GM23338 (cell line): ENCODE data around the gene ZFP36. TPM values are rescaled to one million over a fixed set of nuclear protein-coding genes. Genes with fewer than 3 reads are reported as not detected.

ENCODE experiments used
- EZH2 ChIP-seq: fragments of 200-600 bp; sonication (generic); IDR thresholded peaks from one replicate; pipeline ENCODE4 v1.8.0; 2017; ENCODE audit warnings: antibody characterized with exemption, mild to moderate bottlenecking, low read depth; ENCODE audit not compliant: unreplicated experiment
- EZH2phosphoT487 ChIP-seq: fragments of 200-600 bp; sonication (generic); IDR thresholded peaks from one replicate; pipeline ENCODE4 v1.8.1; 2018; ENCODE audit warnings: antibody characterized with exemption; ENCODE audit not compliant: unreplicated experiment
- NANOG ChIP-seq: IDR thresholded peaks from 2 replicates; pipeline ENCODE4 v1.6.1; 2016; ENCODE audit warnings: antibody characterized with exemption, borderline replicate concordance
- STAT1 ChIP-seq: IDR thresholded peaks from one replicate; pipeline ENCODE4 v1.6.1; 2016; ENCODE audit warnings: antibody characterized with exemption; ENCODE audit not compliant: unreplicated experiment
- ZNF114 ChIP-seq: fragments of 250-450 bp; sonication (Bioruptor Pico); IDR thresholded peaks from 2 replicates; pipeline ENCODE4 v1.5.0; 2020; ENCODE audit warnings: mild to moderate bottlenecking, moderate library complexity
- ZNF331 ChIP-seq: fragments of 250-450 bp; sonication (Bioruptor Pico); IDR thresholded peaks from 2 replicates; pipeline ENCODE4 v1.5.0; 2020; ENCODE audit warnings: low read depth, mild to moderate bottlenecking, moderate library complexity
- polyA plus RNA-seq: library from polyadenylated mRNA; unstranded; fragments of >200 nt; fragmentation: Nextera tagmentation; extraction: Ambion mirVana; gene quantifications from 2 replicates; pipeline ENCODE4 v1.2.1, GENCODE V29; 2016
- total RNA-seq: library from RNA; depleted of rRNA; stranded (reverse); fragments of >200 nt; shearing (Covaris generic); gene quantifications from 2 replicates; pipeline ENCODE4 v1.2.3, GENCODE V29; 2014
- TF ChIP-seq, protein P1 (sequence below): fragments of 250-450 bp; sonication (Bioruptor Pico); IDR thresholded peaks from 2 replicates; pipeline ENCODE4 v1.5.0; 2020; ENCODE audit warnings: mild to moderate bottlenecking, moderate library complexity
- TF ChIP-seq, protein P2 (sequence below): IDR thresholded peaks from one replicate; pipeline ENCODE4 v1.6.1; 2018; ENCODE audit warnings: antibody characterized with exemption; ENCODE audit not compliant: unreplicated experiment
- TF ChIP-seq, protein P3 (sequence below), 2 experiments: fragments of 200-600 bp in 1 of 2; sonication (generic) in 1 of 2; conservative IDR thresholded peaks; 2 replicates each; pipeline versions ENCODE4 v1.5.1 to v1.6.1; 2016 to 2017; ENCODE audit warnings: antibody characterized with exemption in 2 of 2, low read depth in 2 of 2, mild to moderate bottlenecking in 2 of 2, moderate library complexity in 1 of 2

ZFP36 gene
- total and polyA plus RNA-seq, 2 experiments from 2014 or later: 9.5 to 27.5 TPM

DNA sequence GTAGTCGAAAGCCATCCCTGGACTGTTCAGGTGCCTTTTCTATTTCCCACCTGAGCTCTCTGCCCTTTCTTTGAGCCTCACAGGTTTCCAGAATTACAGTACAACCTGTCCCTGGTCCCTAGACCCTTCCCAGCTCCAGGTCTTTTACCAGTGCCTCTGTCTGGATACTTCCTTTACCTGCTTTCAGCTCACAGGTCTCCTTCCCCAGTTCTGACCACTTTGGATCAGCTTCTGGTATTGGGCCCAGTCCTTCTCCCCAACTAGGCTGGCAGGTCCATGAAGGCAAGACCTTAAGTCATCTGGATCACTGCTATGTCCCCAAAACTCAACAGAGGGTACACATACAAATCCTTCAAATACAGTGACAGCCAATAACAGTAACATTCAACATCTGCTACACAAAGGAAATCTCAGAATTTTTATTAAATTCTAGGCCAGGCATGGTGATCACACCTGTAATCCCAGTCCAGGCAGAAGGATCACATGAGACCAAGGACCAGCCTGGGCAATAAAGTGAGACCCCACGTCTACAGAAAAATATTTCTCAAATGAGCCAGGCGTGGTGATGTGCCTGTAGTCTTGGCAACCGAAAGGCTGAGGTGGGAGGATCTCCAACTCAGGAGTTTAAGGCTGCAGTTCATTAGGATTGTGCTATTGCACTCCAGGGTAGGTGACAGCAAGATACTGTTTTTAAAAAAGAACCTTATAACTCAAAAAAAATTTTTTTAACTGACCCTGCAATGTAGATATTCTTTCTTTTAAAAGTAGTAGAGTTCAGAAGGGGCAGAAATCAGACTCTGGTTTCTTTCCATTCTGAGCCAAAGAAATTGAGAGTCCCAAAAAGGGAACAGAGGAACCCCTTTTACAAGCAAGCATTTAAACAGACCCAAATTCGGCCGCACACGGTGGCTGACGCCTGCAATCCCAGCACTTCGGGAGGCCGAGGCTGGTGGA is 27.8 kb downstream of the ZFP36 start (continued):
- TF ChIP-seq, protein P1, sequence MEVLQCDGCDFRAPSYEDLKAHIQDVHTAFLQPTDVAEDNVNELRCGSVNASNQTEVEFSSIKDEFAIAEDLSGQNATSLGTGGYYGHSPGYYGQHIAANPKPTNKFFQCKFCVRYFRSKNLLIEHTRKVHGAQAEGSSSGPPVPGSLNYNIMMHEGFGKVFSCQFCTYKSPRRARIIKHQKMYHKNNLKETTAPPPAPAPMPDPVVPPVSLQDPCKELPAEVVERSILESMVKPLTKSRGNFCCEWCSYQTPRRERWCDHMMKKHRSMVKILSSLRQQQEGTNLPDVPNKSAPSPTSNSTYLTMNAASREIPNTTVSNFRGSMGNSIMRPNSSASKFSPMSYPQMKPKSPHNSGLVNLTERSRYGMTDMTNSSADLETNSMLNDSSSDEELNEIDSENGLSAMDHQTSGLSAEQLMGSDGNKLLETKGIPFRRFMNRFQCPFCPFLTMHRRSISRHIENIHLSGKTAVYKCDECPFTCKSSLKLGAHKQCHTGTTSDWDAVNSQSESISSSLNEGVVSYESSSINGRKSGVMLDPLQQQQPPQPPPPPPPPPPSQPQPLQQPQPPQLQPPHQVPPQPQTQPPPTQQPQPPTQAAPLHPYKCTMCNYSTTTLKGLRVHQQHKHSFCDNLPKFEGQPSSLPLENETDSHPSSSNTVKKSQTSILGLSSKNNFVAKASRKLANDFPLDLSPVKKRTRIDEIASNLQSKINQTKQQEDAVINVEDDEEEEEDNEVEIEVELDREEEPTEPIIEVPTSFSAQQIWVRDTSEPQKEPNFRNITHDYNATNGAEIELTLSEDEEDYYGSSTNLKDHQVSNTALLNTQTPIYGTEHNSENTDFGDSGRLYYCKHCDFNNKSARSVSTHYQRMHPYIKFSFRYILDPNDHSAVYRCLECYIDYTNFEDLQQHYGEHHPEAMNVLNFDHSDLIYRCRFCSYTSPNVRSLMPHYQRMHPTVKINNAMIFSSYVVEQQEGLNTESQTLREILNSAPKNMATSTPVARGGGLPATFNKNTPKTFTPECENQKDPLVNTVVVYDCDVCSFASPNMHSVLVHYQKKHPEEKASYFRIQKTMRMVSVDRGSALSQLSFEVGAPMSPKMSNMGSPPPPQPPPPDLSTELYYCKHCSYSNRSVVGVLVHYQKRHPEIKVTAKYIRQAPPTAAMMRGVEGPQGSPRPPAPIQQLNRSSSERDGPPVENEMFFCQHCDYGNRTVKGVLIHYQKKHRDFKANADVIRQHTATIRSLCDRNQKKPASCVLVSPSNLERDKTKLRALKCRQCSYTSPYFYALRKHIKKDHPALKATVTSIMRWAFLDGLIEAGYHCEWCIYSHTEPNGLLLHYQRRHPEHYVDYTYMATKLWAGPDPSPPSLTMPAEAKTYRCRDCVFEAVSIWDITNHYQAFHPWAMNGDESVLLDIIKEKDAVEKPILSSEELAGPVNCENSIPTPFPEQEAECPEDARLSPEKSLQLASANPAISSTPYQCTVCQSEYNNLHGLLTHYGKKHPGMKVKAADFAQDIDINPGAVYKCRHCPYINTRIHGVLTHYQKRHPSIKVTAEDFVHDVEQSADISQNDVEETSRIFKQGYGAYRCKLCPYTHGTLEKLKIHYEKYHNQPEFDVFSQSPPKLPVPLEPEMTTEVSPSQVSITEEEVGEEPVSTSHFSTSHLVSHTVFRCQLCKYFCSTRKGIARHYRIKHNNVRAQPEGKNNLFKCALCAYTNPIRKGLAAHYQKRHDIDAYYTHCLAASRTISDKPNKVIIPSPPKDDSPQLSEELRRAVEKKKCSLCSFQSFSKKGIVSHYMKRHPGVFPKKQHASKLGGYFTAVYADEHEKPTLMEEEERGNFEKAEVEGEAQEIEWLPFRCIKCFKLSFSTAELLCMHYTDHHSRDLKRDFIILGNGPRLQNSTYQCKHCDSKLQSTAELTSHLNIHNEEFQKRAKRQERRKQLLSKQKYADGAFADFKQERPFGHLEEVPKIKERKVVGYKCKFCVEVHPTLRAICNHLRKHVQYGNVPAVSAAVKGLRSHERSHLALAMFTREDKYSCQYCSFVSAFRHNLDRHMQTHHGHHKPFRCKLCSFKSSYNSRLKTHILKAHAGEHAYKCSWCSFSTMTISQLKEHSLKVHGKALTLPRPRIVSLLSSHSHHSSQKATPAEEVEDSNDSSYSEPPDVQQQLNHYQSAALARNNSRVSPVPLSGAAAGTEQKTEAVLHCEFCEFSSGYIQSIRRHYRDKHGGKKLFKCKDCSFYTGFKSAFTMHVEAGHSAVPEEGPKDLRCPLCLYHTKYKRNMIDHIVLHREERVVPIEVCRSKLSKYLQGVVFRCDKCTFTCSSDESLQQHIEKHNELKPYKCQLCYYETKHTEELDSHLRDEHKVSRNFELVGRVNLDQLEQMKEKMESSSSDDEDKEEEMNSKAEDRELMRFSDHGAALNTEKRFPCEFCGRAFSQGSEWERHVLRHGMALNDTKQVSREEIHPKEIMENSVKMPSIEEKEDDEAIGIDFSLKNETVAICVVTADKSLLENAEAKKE (CRISPR knock-in tag): no peak
- TF ChIP-seq EZH2phosphoT487 (no peak), STAT1 (no peak), EZH2 (no peak), ZNF114 (CRISPR knock-in tag) (no peak), NANOG (no peak), ZNF331 (CRISPR knock-in tag) (no peak)
- TF ChIP-seq, protein P2, sequence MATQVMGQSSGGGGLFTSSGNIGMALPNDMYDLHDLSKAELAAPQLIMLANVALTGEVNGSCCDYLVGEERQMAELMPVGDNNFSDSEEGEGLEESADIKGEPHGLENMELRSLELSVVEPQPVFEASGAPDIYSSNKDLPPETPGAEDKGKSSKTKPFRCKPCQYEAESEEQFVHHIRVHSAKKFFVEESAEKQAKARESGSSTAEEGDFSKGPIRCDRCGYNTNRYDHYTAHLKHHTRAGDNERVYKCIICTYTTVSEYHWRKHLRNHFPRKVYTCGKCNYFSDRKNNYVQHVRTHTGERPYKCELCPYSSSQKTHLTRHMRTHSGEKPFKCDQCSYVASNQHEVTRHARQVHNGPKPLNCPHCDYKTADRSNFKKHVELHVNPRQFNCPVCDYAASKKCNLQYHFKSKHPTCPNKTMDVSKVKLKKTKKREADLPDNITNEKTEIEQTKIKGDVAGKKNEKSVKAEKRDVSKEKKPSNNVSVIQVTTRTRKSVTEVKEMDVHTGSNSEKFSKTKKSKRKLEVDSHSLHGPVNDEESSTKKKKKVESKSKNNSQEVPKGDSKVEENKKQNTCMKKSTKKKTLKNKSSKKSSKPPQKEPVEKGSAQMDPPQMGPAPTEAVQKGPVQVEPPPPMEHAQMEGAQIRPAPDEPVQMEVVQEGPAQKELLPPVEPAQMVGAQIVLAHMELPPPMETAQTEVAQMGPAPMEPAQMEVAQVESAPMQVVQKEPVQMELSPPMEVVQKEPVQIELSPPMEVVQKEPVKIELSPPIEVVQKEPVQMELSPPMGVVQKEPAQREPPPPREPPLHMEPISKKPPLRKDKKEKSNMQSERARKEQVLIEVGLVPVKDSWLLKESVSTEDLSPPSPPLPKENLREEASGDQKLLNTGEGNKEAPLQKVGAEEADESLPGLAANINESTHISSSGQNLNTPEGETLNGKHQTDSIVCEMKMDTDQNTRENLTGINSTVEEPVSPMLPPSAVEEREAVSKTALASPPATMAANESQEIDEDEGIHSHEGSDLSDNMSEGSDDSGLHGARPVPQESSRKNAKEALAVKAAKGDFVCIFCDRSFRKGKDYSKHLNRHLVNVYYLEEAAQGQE: no peak
- TF ChIP-seq, protein P3, sequence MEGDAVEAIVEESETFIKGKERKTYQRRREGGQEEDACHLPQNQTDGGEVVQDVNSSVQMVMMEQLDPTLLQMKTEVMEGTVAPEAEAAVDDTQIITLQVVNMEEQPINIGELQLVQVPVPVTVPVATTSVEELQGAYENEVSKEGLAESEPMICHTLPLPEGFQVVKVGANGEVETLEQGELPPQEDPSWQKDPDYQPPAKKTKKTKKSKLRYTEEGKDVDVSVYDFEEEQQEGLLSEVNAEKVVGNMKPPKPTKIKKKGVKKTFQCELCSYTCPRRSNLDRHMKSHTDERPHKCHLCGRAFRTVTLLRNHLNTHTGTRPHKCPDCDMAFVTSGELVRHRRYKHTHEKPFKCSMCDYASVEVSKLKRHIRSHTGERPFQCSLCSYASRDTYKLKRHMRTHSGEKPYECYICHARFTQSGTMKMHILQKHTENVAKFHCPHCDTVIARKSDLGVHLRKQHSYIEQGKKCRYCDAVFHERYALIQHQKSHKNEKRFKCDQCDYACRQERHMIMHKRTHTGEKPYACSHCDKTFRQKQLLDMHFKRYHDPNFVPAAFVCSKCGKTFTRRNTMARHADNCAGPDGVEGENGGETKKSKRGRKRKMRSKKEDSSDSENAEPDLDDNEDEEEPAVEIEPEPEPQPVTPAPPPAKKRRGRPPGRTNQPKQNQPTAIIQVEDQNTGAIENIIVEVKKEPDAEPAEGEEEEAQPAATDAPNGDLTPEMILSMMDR (conservative IDR thresholded peaks at IDR 0.05; ENCODE audit: low read depth in 2 of 2): no peak
